HCT116 (cell line): Measurements from ENCODE around the gene ZNF12. TPM values are rescaled to one million over a fixed set of nuclear protein-coding genes. Genes with fewer than 3 reads are reported as not detected.

ENCODE experiments used
- ATAC-seq: fragments of 200-7000 bp; cut with Tn5 transposase; 2 replicates; pipeline ENCODE4 v1.9.1; 2020; ENCODE audit warnings: mild to moderate bottlenecking, moderate library complexity
- Bru-seq: library from RNA; stranded (reverse); fragments of 400-500 nt; gene quantifications from one replicate; lab custom pipeline; 2021; lab: Mats Ljungman, UMichigan
- BruChase-seq, 2 experiments: library from RNA; stranded (reverse); fragments of 400-500 nt; gene quantifications; one replicate each; lab custom pipeline; 2021; lab: Mats Ljungman, UMichigan
- BruUV-seq: library from RNA; stranded (reverse); fragments of 400-500 nt; replicated peaks from 2 replicates; lab custom pipeline; 2021; lab: Mats Ljungman, UMichigan
- CTCF ChIA-PET: fragments of 300-600 bp; sonication (Branson Sonifier 250); formaldehyde crosslinking; loops from one replicate; lab custom pipeline; 2021; ENCODE audit warnings: antibody characterized with exemption; lab: Charles Lee
- POLR2A ChIA-PET: fragments of 300-600, 350-600 bp; sonication (Branson Sonifier 250); formaldehyde crosslinking; loops from one replicate; lab custom pipeline; 2021; ENCODE audit warnings: antibody characterized with exemption; lab: Charles Lee
- RAD21 ChIA-PET, 2 experiments: fragments of 300-600 bp; sonication (Branson Sonifier 250); formaldehyde crosslinking; loops; one replicate each; lab custom pipeline; 2023; ENCODE audit warnings: low total read pairs in 2 of 2; ENCODE audit not compliant: uncharacterized antibody in 2 of 2, unreplicated experiment in 2 of 2, low non-redundant PET in 1 of 2; lab: Charles Lee
- DNase-seq: peaks from one replicate; pipeline ENCODE4 v3.0.0-alpha.2; 2010; ENCODE audit warnings: low read depth, low spot score
- H2AFZ ChIP-seq: fragments of 200-600 bp; shearing (Covaris generic), sonication (generic); 2 replicates; pipeline ENCODE4 v1.6.1; 2017; ENCODE audit warnings: low read depth, mixed run types, mixed read lengths, antibody characterized with exemption, low read length; ENCODE audit not compliant: poor library complexity, severe bottlenecking
- H3K27ac ChIP-seq: 2 replicates; pipeline ENCODE4 v1.5.1; 2012; ENCODE audit warnings: low read depth, low read length
- H3K27me3 ChIP-seq: fragments of 200-600 bp; sonication (generic); 2 replicates; pipeline ENCODE4 v1.6.1; 2016; ENCODE audit warnings: mixed run types, low read length, mixed read lengths; ENCODE audit not compliant: insufficient read depth
- H3K36me3 ChIP-seq, 2 experiments: fragments of 200-500 bp in 1 of 2; fragments of 200-600 bp in 1 of 2; sonication (Bioruptor generic) in 1 of 2; sonication (generic) in 1 of 2; 2 replicates each; pipeline versions ENCODE4 v1.5.1 to v1.6.1; 2014 to 2016; ENCODE audit warnings: low read length in 2 of 2, inconsistent platforms in 1 of 2, mixed read lengths in 1 of 2, mixed run types in 1 of 2; ENCODE audit not compliant: insufficient read depth in 2 of 2, control insufficient read depth in 1 of 2
- H3K4me1 ChIP-seq, 2 experiments: fragments of 200-600 bp in 1 of 2; sonication (generic) in 1 of 2; 2 replicates each; pipeline versions ENCODE4 v1.5.1 to v1.6.1; 2012 to 2017; ENCODE audit warnings: low read length in 2 of 2, inconsistent platforms in 1 of 2, mild to moderate bottlenecking in 1 of 2, mixed read lengths in 1 of 2, mixed run types in 1 of 2, moderate library complexity in 1 of 2; ENCODE audit not compliant: insufficient read depth in 2 of 2, control insufficient read depth in 1 of 2
- H3K4me2 ChIP-seq: fragments of 200-600 bp; sonication (generic); 2 replicates; pipeline ENCODE4 v1.6.1; 2017; ENCODE audit warnings: mixed run types, low read length, mixed read lengths
- H3K4me3 ChIP-seq, 2 experiments: fragments of 200-600 bp in 1 of 2; sonication (generic) in 1 of 2; replicated peaks in 1 of 2; 2 replicates each; pipeline ENCODE4 v1.5.1; 2011 to 2016; ENCODE audit warnings: low read length in 2 of 2, control low read depth in 1 of 2, low read depth in 1 of 2, mild to moderate bottlenecking in 1 of 2, mixed read lengths in 1 of 2, mixed run types in 1 of 2
- H3K79me2 ChIP-seq: fragments of 200-600 bp; sonication (generic); 2 replicates; pipeline ENCODE4 v1.6.1; 2017; ENCODE audit warnings: mild to moderate bottlenecking, mixed run types, low read length, moderate library complexity, mixed read lengths; ENCODE audit not compliant: insufficient read depth
- H3K9ac ChIP-seq: fragments of 200-600 bp; sonication (generic); 2 replicates; pipeline ENCODE4 v1.6.1; 2016; ENCODE audit warnings: low read length, mixed read lengths
- H3K9me2 ChIP-seq: fragments of 200-600 bp; sonication (generic), shearing (Covaris generic); 2 replicates; pipeline ENCODE4 v1.6.1; 2017; ENCODE audit warnings: mixed run types, mild to moderate bottlenecking, moderate library complexity; ENCODE audit not compliant: insufficient read depth
- H3K9me3 ChIP-seq, 2 experiments: fragments of 200-500 bp in 1 of 2; fragments of 200-600 bp in 1 of 2; sonication (Bioruptor generic) in 1 of 2; sonication (generic) in 1 of 2; 2 replicates each; pipeline ENCODE4 v1.6.1; 2014 to 2017; ENCODE audit warnings: low read length in 2 of 2, mixed read lengths in 2 of 2, inconsistent platforms in 1 of 2, low read depth in 1 of 2, mild to moderate bottlenecking in 1 of 2, mixed run types in 1 of 2, moderate library complexity in 1 of 2; ENCODE audit not compliant: control insufficient read depth in 1 of 2, insufficient read depth in 1 of 2
- H4K20me1 ChIP-seq: fragments of 200-600 bp; sonication (generic), shearing (Covaris generic); 2 replicates; pipeline ENCODE4 v1.6.1; 2017; ENCODE audit warnings: mixed run types, mild to moderate bottlenecking, moderate library complexity; ENCODE audit not compliant: insufficient read depth
- ATF3 ChIP-seq: IDR thresholded peaks from 2 replicates; pipeline ENCODE4 v1.6.1; 2012
- CBX3 ChIP-seq: IDR thresholded peaks from 2 replicates; pipeline ENCODE4 v1.6.1; 2012; ENCODE audit warnings: low read depth
- CTCF ChIP-seq, 3 experiments: fragments of 200-600 bp in 1 of 3; sonication (generic) in 1 of 3; IDR thresholded peaks in 2 of 3; conservative IDR thresholded peaks in 1 of 3; 2 replicates each; pipeline ENCODE4 v1.5.1; 2012 to 2017; ENCODE audit warnings: low read depth in 2 of 3, low read length in 2 of 3, antibody characterized with exemption in 1 of 3, borderline replicate concordance in 1 of 3, control low read depth in 1 of 3, mild to moderate bottlenecking in 1 of 3, mixed read lengths in 1 of 3, mixed run types in 1 of 3, moderate library complexity in 1 of 3; ENCODE audit not compliant: insufficient read depth in 1 of 3
- EGR1 ChIP-seq: IDR thresholded peaks from 2 replicates; pipeline ENCODE4 v1.6.1; 2012; ENCODE audit warnings: low read depth
- EZH2phosphoT487 ChIP-seq: fragments of 200-600 bp; IDR thresholded peaks from 2 replicates; pipeline ENCODE4 v1.6.1; 2018; ENCODE audit warnings: antibody characterized with exemption, borderline replicate concordance
- JUND ChIP-seq: IDR thresholded peaks from 2 replicates; pipeline ENCODE4 v1.6.1; 2012
- MAX ChIP-seq: IDR thresholded peaks from 2 replicates; pipeline ENCODE4 v1.6.1; 2012
- POLR2A ChIP-seq: IDR thresholded peaks from 2 replicates; pipeline ENCODE4 v1.7.0; 2011; ENCODE audit warnings: borderline replicate concordance; ENCODE audit not compliant: insufficient read depth, insufficient read length; ENCODE audit errors: extremely low read depth
- RAD21 ChIP-seq: IDR thresholded peaks from 2 replicates; pipeline ENCODE4 v1.6.1; 2012; ENCODE audit warnings: low read depth, mild to moderate bottlenecking
- REST ChIP-seq: IDR thresholded peaks from 2 replicates; pipeline ENCODE4 v1.6.1; 2012; ENCODE audit warnings: low read depth
- SIN3A ChIP-seq: IDR thresholded peaks from 2 replicates; pipeline ENCODE4 v1.6.1; 2012; ENCODE audit warnings: low read depth
- SRF ChIP-seq: IDR thresholded peaks from 2 replicates; pipeline ENCODE4 v1.6.1; 2012; ENCODE audit warnings: low read depth
- TCF7L2 ChIP-seq: IDR thresholded peaks from 2 replicates; pipeline ENCODE4 v1.7.0; 2011; ENCODE audit warnings: borderline replicate concordance, inconsistent platforms; ENCODE audit not compliant: insufficient read depth, insufficient read length; ENCODE audit errors: extremely low read depth
- YY1 ChIP-seq: IDR thresholded peaks from 2 replicates; pipeline ENCODE4 v1.6.1; 2011; ENCODE audit warnings: low read length, low read depth, moderate library complexity, mild to moderate bottlenecking; ENCODE audit not compliant: insufficient replicate concordance; ENCODE audit errors: extremely low read depth
- ZBTB33 ChIP-seq: IDR thresholded peaks from 2 replicates; pipeline ENCODE4 v1.6.1; 2011; ENCODE audit warnings: mild to moderate bottlenecking, low read length, moderate library complexity; ENCODE audit not compliant: insufficient replicate concordance; ENCODE audit errors: extremely low read depth
- ZFX ChIP-seq: fragments of 450-650 bp; IDR thresholded peaks from 2 replicates; pipeline ENCODE4 v1.6.1; 2017
- intact Hi-C: fragments of 100-400 bp; cut with micrococcal nuclease; formaldehyde crosslinking; loops from 2 replicates; pipeline ENCODE4 v1.10.0; 2022
- long read RNA-seq: library from polyadenylated mRNA; unstranded; transcript quantifications from one replicate; pipeline ENCODE4 v2.0.0, GENCODE V29; 2021; ENCODE audit not compliant: unreplicated experiment
- polyA plus RNA-seq: library from polyadenylated mRNA; unstranded; fragments of >200 nt; gene quantifications from 2 replicates; pipeline ENCODE4 v1.2.1, GENCODE V29; 2012; ENCODE audit warnings: missing spikeins
- total RNA-seq: library from RNA; stranded (reverse); gene quantifications from one replicate; pipeline ENCODE4 v1.2.1, GENCODE V29; 2021; ENCODE audit not compliant: unreplicated experiment

ZNF12 gene
- total RNA-seq (19.0 TPM), Bru-seq, nascent RNA (percentile 92 among the genes with signal in this experiment), BruChase-seq, experiment 1, labeled RNA remaining after a 6-hour chase (percentile 82 among the genes with signal in this experiment), BruChase-seq, experiment 2, labeled RNA remaining after a 2-hour chase (percentile 96 among the genes with signal in this experiment)
- 5.4 and 11.6 TPM in 2 replicates for polyA plus RNA-seq
- long read RNA-seq, full-length matches to known transcripts, result 36 of 44 reads
- long read RNA-seq, partial matches to known transcripts, result 1 of 44 reads
- long read RNA-seq, other reads (novel, unspliced or antisense), result 7 of 44 reads

- peak; percentile 80 for DNase-seq
- no peaks in the 10 kb centered on the region for H3K9me2 ChIP-seq
- BruUV-seq, result no TSS peak
- H3K9ac ChIP-seq, result peak within 1 kb of the TSS; percentile 97
- no peaks in the 10 kb centered on the region for H3K27me3 ChIP-seq
- peaks cover 14 to 28% of the 10 kb centered on the region in 2 experiments for H3K36me3 ChIP-seq
- ChIA-PET CTCF (no interaction called here), POLR2A (no interaction called here), RAD21 (no interaction called here)
- H2AFZ ChIP-seq, result peak within 1 kb of the TSS; percentile 98
- H3K4me1 ChIP-seq, result peaks cover 5 to 19% of the 10 kb centered on the region in 2 experiments; a peak in 3 of 4 replicates
- H3K4me2 ChIP-seq, result peak within 1 kb of the TSS; percentile 98
- peaks cover 3% of the 10 kb centered on the region; the same call in 1 of the 2 replicates for H4K20me1 ChIP-seq
- H3K79me2 ChIP-seq, result peaks cover 45% of the 10 kb centered on the region
- peak within 1 kb of the TSS; percentile 92 to 94 for H3K4me3 ChIP-seq
- peak within 1 kb of the TSS; percentile 85 for H3K27ac ChIP-seq
- H3K9me3 ChIP-seq, result peaks cover 4 to 7% of the 10 kb centered on the region in 2 experiments; a peak in 1 of 4 replicates
- intact Hi-C loops, result no loop called here
- ATAC-seq, result peak; percentile 92
- no peak for TF ChIP-seq EZH2phosphoT487
- TF ChIP-seq ZBTB33, result no peak
- TF ChIP-seq EGR1, result no peak
- no peak for TF ChIP-seq SRF
- TF ChIP-seq CTCF (IDR thresholded peaks at IDR 0.05 in 2 of 3, conservative IDR thresholded peaks at IDR 0.05 in 1 of 3; ENCODE audit: borderline replicate concordance in 1 of 3, insufficient read depth in 1 of 3, low read depth in 2 of 3, low read length in 2 of 3), result no peak
- TF ChIP-seq YY1, result peak; percentile 72
- no peak for TF ChIP-seq ATF3
- peak; percentile 62 for TF ChIP-seq POLR2A
- peak; percentile 96 for TF ChIP-seq ZFX
- no peak for TF ChIP-seq REST
- no peak for TF ChIP-seq MAX
- no peak for TF ChIP-seq RAD21
- no peak for TF ChIP-seq TCF7L2
- TF ChIP-seq JUND, result no peak
- peak; percentile 44; the same call in 1 of the 2 replicates for TF ChIP-seq SIN3A
- TF ChIP-seq CBX3, result peak; percentile 10; the same call in 1 of the 2 replicates
Observed at GRCh38 chr7:6706666-6707407, at the start of gene ZNF12. ZNF12 (minus strand) TSS chr7:6706947; CDS start chr7:6705173, 1,774 bp downstream.
